SK-MEL-5 (cell line): ENCODE measurements around the gene POLR3F. TPM values are rescaled to one million over a fixed set of nuclear protein-coding genes. Genes with fewer than 3 reads are reported as not detected.

Experiments
- DNase-seq: peaks from one replicate; pipeline ENCODE4 v3.0.0-alpha.2; 2016; ENCODE audit warnings: low read depth, low spot score
- in situ Hi-C: cut with HindIII; loops from 2 replicates; pipeline ENCODE4 v1.10.0; 2016; ENCODE audit warnings: low sequenced_read_pairs, high pct_unique_total_duplicates, low pct_unique_long_range_greater_than_20kb
- small RNA-seq, 2 experiments: library from RNA; depleted of rRNA; stranded (forward); fragments of <200 nt; gene quantifications; one replicate each; pipeline ENCODE3, GENCODE V24; 2014
- total RNA-seq: library from RNA; depleted of rRNA; stranded (reverse); fragments of >200 nt; shearing (Covaris generic); gene quantifications from 2 replicates; pipeline ENCODE4 v1.2.3, GENCODE V29; 2014; rRNA removed

The POLR3F gene
- total RNA-seq, 1 experiment from 2014 or later: 26.3 TPM

- in situ Hi-C loops: no loop called here
- no peak for DNase-seq
Observed at GRCh38 chr20:18533491-18533890, 66.3 kb downstream of the POLR3F start.

- in situ Hi-C loops: no loop called here
- no peak for DNase-seq
Observed at GRCh38 chr20:18533978-18534644, 66.9 kb downstream of the POLR3F start.

Small RNA genes within 50 kb of the gene (small RNA-seq; reads per million reads assigned to genes)
- gene MIR3192 (0 to 0.05 reads per million in 2 experiments), gene RNA5SP476 (0 to 0.29 reads per million in 2 experiments)

Other genes starting within 250 kb of the POLR3F start
- 11.9 and 19.2 TPM in 2 replicates for gene ZNF133, start 178.9 kb upstream of the POLR3F start, total RNA-seq
- 2.7 and 4.6 TPM in 2 replicates for gene DZANK1, start 360 bp upstream of the POLR3F start, total RNA-seq
- 15.7 and 17.8 TPM in 2 replicates for gene RBBP9, start 29.8 kb downstream of the POLR3F start, total RNA-seq
- 103 and 104 TPM in 2 replicates for gene SEC23B, start 40.5 kb downstream of the POLR3F start, total RNA-seq
- gene SMIM26, start 100.0 kb downstream of the POLR3F start, total RNA-seq: 148 and 171 TPM in 2 replicates
- 70.4 and 82.0 TPM in 2 replicates for gene DTD1, start 120.7 kb downstream of the POLR3F start, total RNA-seq